ENCODE data around the gene C11orf58.

- TF ChIP-seq CTCF (IDR thresholded peaks at IDR 0.05 in 4 of 5, conservative IDR thresholded peaks at IDR 0.05 in 1 of 5) = no peak
- no peak for TF ChIP-seq POLR2A (IDR thresholded peaks at IDR 0.05)
Measured at GRCh38 chr11:16737818-16738192, 642 bp upstream of the C11orf58 start.
